SH-SY5Y (cell line): ENCODE measurements around the gene PCDHGA4.

Source experiments
- GATA2 ChIP-seq: IDR thresholded peaks from 2 replicates; pipeline ENCODE4 v1.6.1; 2011; ENCODE audit warnings: mild to moderate bottlenecking, low read depth, low read length
- GATA3 ChIP-seq: IDR thresholded peaks from 2 replicates; pipeline ENCODE4 v1.6.1; 2011; ENCODE audit warnings: low read depth, mild to moderate bottlenecking, low read length, moderate library complexity

DNA sequence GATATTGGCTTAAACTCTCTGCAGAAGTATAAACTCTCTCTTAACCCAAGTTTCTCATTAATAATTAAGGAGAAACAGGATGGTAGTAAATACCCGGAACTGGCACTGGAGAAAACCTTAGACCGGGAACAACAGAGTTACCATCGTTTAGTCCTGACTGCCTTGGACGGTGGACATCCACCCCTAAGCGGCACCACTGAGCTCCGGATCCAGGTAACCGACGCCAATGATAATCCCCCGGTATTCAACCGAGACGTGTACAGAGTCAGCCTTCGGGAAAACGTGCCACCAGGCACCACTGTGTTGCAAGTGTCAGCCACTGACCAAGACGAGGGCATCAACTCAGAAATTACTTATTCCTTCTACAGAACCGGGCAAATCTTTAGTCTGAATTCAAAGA lies 43.8 kb downstream of the PCDHGA4 start:
- TF ChIP-seq GATA3 (no peak), GATA2 (no peak)
